Activated B cell treated with CpG ODN at 0.5 μM for 24 hours (primary cell): Measurements from ENCODE around the gene TASOR2. TPM values are rescaled to one million over a fixed set of nuclear protein-coding genes. Genes with fewer than 3 reads are reported as not detected.

Experiments
- ATAC-seq: fragments of 200-7000 bp; cut with Tn5 transposase; one replicate; pipeline ENCODE4 v1.10.0; 2021; ENCODE audit warnings: low read depth, mild to moderate bottlenecking, moderate library complexity
- CTCF ChIA-PET: fragments of 350-600 bp; sonication (Branson Sonifier 250); formaldehyde crosslinking; loops from one replicate; lab custom pipeline; 2021; ENCODE audit warnings: antibody characterized with exemption; lab: Charles Lee
- POLR2A ChIA-PET: fragments of 350-600 bp; sonication (Branson Sonifier 250); formaldehyde crosslinking; loops from one replicate; lab custom pipeline; 2021; ENCODE audit warnings: antibody characterized with exemption; lab: Charles Lee
- DNase-seq: peaks from one replicate; pipeline ENCODE4 v3.0.0; 2022
- H3K27ac Mint-ChIP-seq: one replicate; pipeline ENCODE4 v1.8.0; 2020; ENCODE audit warnings: mixed read lengths
- H3K27me3 Mint-ChIP-seq: one replicate; pipeline ENCODE4 v1.8.0; 2021; ENCODE audit warnings: mixed read lengths
- H3K36me3 Mint-ChIP-seq: one replicate; pipeline ENCODE4 v1.8.0; 2021; ENCODE audit warnings: low read depth, mixed read lengths
- H3K4me1 Mint-ChIP-seq: one replicate; pipeline ENCODE4 v1.8.0; 2021; ENCODE audit warnings: mixed read lengths
- H3K4me3 Mint-ChIP-seq: one replicate; pipeline ENCODE4 v1.8.0; 2020; ENCODE audit warnings: mild to moderate bottlenecking, mixed read lengths
- H3K9me3 Mint-ChIP-seq: one replicate; pipeline ENCODE4 v1.8.0; 2020; ENCODE audit warnings: mixed read lengths
- CTCF ChIP-seq: fragments of 200-600 bp; IDR thresholded peaks from one replicate; pipeline ENCODE4 v1.8.0; 2022; ENCODE audit warnings: antibody characterized with exemption, mild to moderate bottlenecking
- intact Hi-C: fragments of 100-400 bp; cut with micrococcal nuclease; formaldehyde crosslinking; loops from one replicate; pipeline ENCODE4 v1.15.1; 2024
- total RNA-seq: library from RNA; stranded (reverse); gene quantifications from 2 replicates; pipeline ENCODE4 v1.2.3, GENCODE V29; 2022

Gene TASOR2
- total RNA-seq, 1 donor from 2014 or later = 81.4 TPM

- H3K36me3 Mint-ChIP-seq = no peaks in the 10 kb centered on the region
- DNase-seq (no peak), ATAC-seq (no peak)
- ChIA-PET CTCF (interaction anchor here (0.7 kb wide), 1 partner anchor 26 kb away, joined by 3 read pairs; no protein-coding TSS in a partner anchor), POLR2A (no interaction called here)
- H3K27me3 Mint-ChIP-seq = peaks cover 2% of the 10 kb centered on the region
- H3K9me3 Mint-ChIP-seq = no peaks in the 10 kb centered on the region
- H3K4me1 Mint-ChIP-seq = peaks cover 32% of the 10 kb centered on the region
- intact Hi-C loops = no loop called here
- H3K4me3 Mint-ChIP-seq = no peak overlapping the region
- no peak for TF ChIP-seq CTCF
- no peak overlapping the region for H3K27ac Mint-ChIP-seq
These were observed 29.5 kb upstream of the TASOR2 start for GRCh38 chr10:5655121-5655520.

GRCh38 chr10:5656737-5657579 is 27.7 kb upstream of the TASOR2 start:
- TF ChIP-seq CTCF = no peak
- Mint-ChIP-seq H3K4me3 (no peak overlapping the region), H3K36me3 (no peaks in the 10 kb centered on the region), H3K27me3 (peaks cover 2% of the 10 kb centered on the region), H3K4me1 (peaks cover 36% of the 10 kb centered on the region), H3K9me3 (no peaks in the 10 kb centered on the region), H3K27ac (no peak overlapping the region)
- ChIA-PET POLR2A (interaction anchor here (1.0 kb wide), 1 partner anchor 11 kb away, joined by 3 read pairs; no protein-coding TSS in a partner anchor), CTCF (no interaction called here)
- intact Hi-C loops = no loop called here
- no peak for ATAC-seq
- DNase-seq = no peak

- no peak overlapping the region for H3K27ac Mint-ChIP-seq
- ChIA-PET CTCF (no interaction called here), POLR2A (no interaction called here)
- peaks cover 39% of the 10 kb centered on the region for H3K4me1 Mint-ChIP-seq
- intact Hi-C loops = no loop called here
- DNase-seq = no peak
- TF ChIP-seq CTCF = no peak
- no peaks in the 10 kb centered on the region for H3K36me3 Mint-ChIP-seq
- H3K27me3 Mint-ChIP-seq = peaks cover 2% of the 10 kb centered on the region
- no peak for ATAC-seq
- H3K9me3 Mint-ChIP-seq = no peaks in the 10 kb centered on the region
- H3K4me3 Mint-ChIP-seq = no peak overlapping the region
These were observed 25.6 kb upstream of the TASOR2 start for GRCh38 chr10:5658871-5659618.

GRCh38 chr10:5659702-5660528 is 24.7 kb upstream of the TASOR2 start:
- DNase-seq (no peak), ATAC-seq (peak; percentile 98)
- Mint-ChIP-seq H3K9me3 (no peaks in the 10 kb centered on the region), H3K27ac (no peak overlapping the region), H3K27me3 (peaks cover 2% of the 10 kb centered on the region), H3K36me3 (no peaks in the 10 kb centered on the region), H3K4me1 (peaks cover 36% of the 10 kb centered on the region), H3K4me3 (no peak overlapping the region)
- ChIA-PET POLR2A (no interaction called here), CTCF (interaction anchor here (0.8 kb wide), 1 partner anchor 226 kb away, joined by 3 read pairs; no protein-coding TSS in a partner anchor)
- intact Hi-C loops = no loop called here
- no peak for TF ChIP-seq CTCF
